ENCODE data around the gene PLA2G12B.

The PLA2G12B gene

GRCh38 chr10:72927485-72927884 lies 27.1 kb downstream of the PLA2G12B start:
- no peak for TF ChIP-seq ZNF692 (tag by site-specific recombination; IDR thresholded peaks at IDR 0.05)
- TF ChIP-seq ZBTB8A (tag by site-specific recombination; IDR thresholded peaks at IDR 0.05), result no peak
- no peak for TF ChIP-seq SP3 (tag by site-specific recombination; IDR thresholded peaks at IDR 0.05)
- no peak for TF ChIP-seq ZNF670 (tag by site-specific recombination; IDR thresholded peaks at IDR 0.05; ENCODE audit: low read depth)
- no peak for TF ChIP-seq ZNF473 (tag by site-specific recombination; IDR thresholded peaks at IDR 0.05)
- TF ChIP-seq ZNF571 (tag by site-specific recombination; IDR thresholded peaks at IDR 0.05), result no peak
- no peak for TF ChIP-seq ZNF629 (tag by site-specific recombination; IDR thresholded peaks at IDR 0.05)
- no peak for TF ChIP-seq ZNF10 (tag by site-specific recombination; IDR thresholded peaks at IDR 0.05)
- no peak for TF ChIP-seq PRDM1 (tag by site-specific recombination; IDR thresholded peaks at IDR 0.05)
- ChIA-PET POLR2A (no interaction called here), CTCF (no interaction called here)

GRCh38 chr10:72925951-72926465 lies 28.6 kb downstream of the PLA2G12B start:
- H3K36me3 ChIP-seq (ENCODE audit: control insufficient read depth in 2 of 2, insufficient read depth in 1 of 2, low read length in 2 of 2), result no peaks in the 10 kb centered on the region
- POLR2A ChIA-PET, result no interaction called here
- CTCF ChIA-PET, result no interaction called here
- no peaks in the 10 kb centered on the region for H3K4me1 ChIP-seq (ENCODE audit: control insufficient read depth, insufficient read depth, low read length)
- TF ChIP-seq ZNF112 (tag by site-specific recombination; IDR thresholded peaks at IDR 0.05), result no peak
- no peak for TF ChIP-seq ZNF704 (tag by site-specific recombination; IDR thresholded peaks at IDR 0.05)
- TF ChIP-seq TCF7L2 (IDR thresholded peaks at IDR 0.05; ENCODE audit: borderline replicate concordance, low read depth, low read length), result no peak
- TF ChIP-seq ZNF623 (tag by site-specific recombination; IDR thresholded peaks at IDR 0.05), result no peak
- no peak for TF ChIP-seq IKZF3 (tag by site-specific recombination; IDR thresholded peaks at IDR 0.05)
- TF ChIP-seq MYNN (tag by site-specific recombination; IDR thresholded peaks at IDR 0.05; ENCODE audit: borderline replicate concordance), result no peak
- TF ChIP-seq ZBTB20 (tag by site-specific recombination; IDR thresholded peaks at IDR 0.05), result no peak
- TF ChIP-seq ZNF560 (tag by site-specific recombination; IDR thresholded peaks at IDR 0.05; ENCODE audit: borderline replicate concordance), result no peak
- TF ChIP-seq HOXA7 (CRISPR knock-in tag; IDR thresholded peaks at IDR 0.05; ENCODE audit: borderline replicate concordance), result no peak
- no peak for TF ChIP-seq ZNF169 (tag by site-specific recombination; IDR thresholded peaks at IDR 0.05)
- no peak for TF ChIP-seq BCL11A (tag by site-specific recombination; IDR thresholded peaks at IDR 0.05; ENCODE audit: low read depth)
- TF ChIP-seq ZNF658 (tag by site-specific recombination; IDR thresholded peaks at IDR 0.05), result no peak
- no peak for TF ChIP-seq ZNF26 (tag by site-specific recombination; IDR thresholded peaks at IDR 0.05)
- TF ChIP-seq ZBTB7A (tag by site-specific recombination; IDR thresholded peaks at IDR 0.05; ENCODE audit: low read depth), result no peak
- no peak overlapping the region for H3K4me3 ChIP-seq (ENCODE audit: low read depth, low read length)
- H3K27ac ChIP-seq (ENCODE audit: extremely low read depth, low read depth, low read length), result no peak overlapping the region
- no peaks in the 10 kb centered on the region for H3K9me3 ChIP-seq (ENCODE audit: control insufficient read depth, insufficient read depth, low read depth, low read length)

More at GRCh38 chr10:72927485-72927884, 27.1 kb downstream of the PLA2G12B start:
- Histone ChIP-seq H3K27ac (ENCODE audit: extremely low read depth, low read depth, low read length) (no peak overlapping the region), H3K36me3 (ENCODE audit: control insufficient read depth in 2 of 2, insufficient read depth in 1 of 2, low read length in 2 of 2) (no peaks in the 10 kb centered on the region), H3K9me3 (ENCODE audit: control insufficient read depth, insufficient read depth, low read depth, low read length) (no peaks in the 10 kb centered on the region), H3K4me3 (ENCODE audit: low read depth, low read length) (no peak overlapping the region), H3K4me1 (ENCODE audit: control insufficient read depth, insufficient read depth, low read length) (no peaks in the 10 kb centered on the region)
